NK-92 (cell line): ENCODE results near the gene ABL1.

Experiments
- DNase-seq: peaks from one replicate; lab custom pipeline; 2025; ENCODE audit not compliant: unreplicated experiment; lab: John Stamatoyannopoulos, UW

The ABL1 gene

GRCh38 chr9:130914417-130915095 is 79.5 kb downstream of the ABL1 start:
- DNase-seq, result no peak

GRCh38 chr9:130915096-130915447 is 80.0 kb downstream of the ABL1 start:
- no peak for DNase-seq

GRCh38 chr9:130917168-130917960 is 82.3 kb downstream of the ABL1 start:
- no peak for DNase-seq

- no peak for DNase-seq
Observed at GRCh38 chr9:130918101-130918825, 83.2 kb downstream of the ABL1 start.

- no peak for DNase-seq
Observed at GRCh38 chr9:130918826-130919558, 83.9 kb downstream of the ABL1 start.

GRCh38 chr9:130919559-130920145 is 84.6 kb downstream of the ABL1 start:
- DNase-seq, result no peak

GRCh38 chr9:130920233-130920632 is 85.2 kb downstream of the ABL1 start:
- DNase-seq, result no peak

- DNase-seq, result no peak
Observed at GRCh38 chr9:130920762-130921299, 85.8 kb downstream of the ABL1 start.

GRCh38 chr9:130921300-130921988 is 86.4 kb downstream of the ABL1 start:
- no peak for DNase-seq

GRCh38 chr9:130921989-130922892 is 87.2 kb downstream of the ABL1 start:
- no peak for DNase-seq

GRCh38 chr9:130922893-130923610 is 88.0 kb downstream of the ABL1 start:
- no peak for DNase-seq

GRCh38 chr9:130923611-130924447 is 88.8 kb downstream of the ABL1 start:
- DNase-seq, result no peak

GRCh38 chr9:130924448-130924788 is 89.4 kb downstream of the ABL1 start:
- no peak for DNase-seq

GRCh38 chr9:130925050-130925678 is 90.1 kb downstream of the ABL1 start:
- no peak for DNase-seq

- DNase-seq, result no peak
Observed at GRCh38 chr9:130927338-130927737, 92.3 kb downstream of the ABL1 start.

GRCh38 chr9:130927995-130928900 is 93.2 kb downstream of the ABL1 start:
- DNase-seq, result no peak
